Endothelial cell of umbilical vein (primary cell): Measurements from ENCODE around the gene PEX3. TPM values are rescaled to one million over a fixed set of nuclear protein-coding genes. Genes with fewer than 3 reads are reported as not detected.

Experiments used
- BruUV-seq: library from RNA; stranded (reverse); fragments of 400-500 nt; replicated peaks from 2 replicates; lab custom pipeline; 2021; lab: Mats Ljungman, UMichigan
- CTCF ChIA-PET: fragments of 300-600, 350-600 bp; sonication (Branson Sonifier 250); formaldehyde crosslinking; loops from one replicate; lab custom pipeline; 2021; ENCODE audit warnings: antibody characterized with exemption, inconsistent platforms; lab: Charles Lee
- POLR2A ChIA-PET: fragments of 300-600, 350-600 bp; sonication (Branson Sonifier 250); formaldehyde crosslinking; loops from one replicate; lab custom pipeline; 2021; ENCODE audit warnings: antibody characterized with exemption, inconsistent platforms; lab: Charles Lee
- DNase-seq: peaks from one replicate; pipeline ENCODE4 v3.0.0-alpha.2; 2011; ENCODE audit warnings: low read depth, low spot score
- FAIRE-seq: peaks from 2 replicates; lab custom pipeline; 2011; peaks lifted over from hg19 to GRCh38; lab: Jason Lieb, UNC
- H2AFZ ChIP-seq: 2 replicates; pipeline ENCODE4 v1.6.0; 2012; ENCODE audit warnings: low read depth, low read length, control low read depth, inconsistent platforms
- H3K27ac ChIP-seq: 2 replicates; pipeline ENCODE4 v1.5.1; 2011; ENCODE audit warnings: low read depth, mild to moderate bottlenecking, control low read depth, low read length, moderate library complexity; ENCODE audit not compliant: insufficient read depth
- H3K27me3 ChIP-seq, 2 experiments: 2 replicates each; pipeline versions ENCODE4 v1.6.0 to v1.6.1; 2011; ENCODE audit warnings: low read length in 2 of 2, mixed read lengths in 1 of 2; ENCODE audit not compliant: control insufficient read depth in 2 of 2, insufficient read depth in 2 of 2
- H3K36me3 ChIP-seq, 2 experiments: 2 replicates in 1 of 2; 3 replicates in 1 of 2; pipeline ENCODE4 v1.5.1; 2011; ENCODE audit warnings: low read length in 2 of 2, mild to moderate bottlenecking in 1 of 2, moderate library complexity in 1 of 2; ENCODE audit not compliant: control insufficient read depth in 2 of 2, insufficient read depth in 2 of 2; ENCODE audit errors: extremely low read depth in 1 of 2
- H3K4me1 ChIP-seq: 3 replicates; pipeline ENCODE4 v1.5.1; 2011; ENCODE audit warnings: mild to moderate bottlenecking, low read length; ENCODE audit not compliant: control insufficient read depth, insufficient read depth; ENCODE audit errors: extremely low read depth
- H3K4me2 ChIP-seq: 2 replicates; pipeline ENCODE4 v1.6.1; 2011; ENCODE audit warnings: low read length, control low read depth, mixed read lengths; ENCODE audit not compliant: insufficient read depth
- H3K4me3 ChIP-seq, 3 experiments: fragments of 200-600 bp in 1 of 3; sonication (generic), shearing (Covaris generic) in 1 of 3; replicated peaks in 1 of 3; 2 replicates each; pipeline ENCODE4 v1.5.1; 2011 to 2016; ENCODE audit warnings: control low read depth in 3 of 3, low read length in 3 of 3, mild to moderate bottlenecking in 2 of 3, inconsistent platforms in 1 of 3, low read depth in 1 of 3, moderate library complexity in 1 of 3; ENCODE audit not compliant: insufficient read depth in 1 of 3
- H3K79me2 ChIP-seq: 2 replicates; pipeline ENCODE4 v1.6.0; 2012; ENCODE audit warnings: low read length, inconsistent platforms; ENCODE audit not compliant: control insufficient read depth, insufficient read depth
- H3K9ac ChIP-seq: replicated peaks from 2 replicates; pipeline ENCODE3; 2011; ENCODE audit warnings: low read length, control low read depth; ENCODE audit not compliant: insufficient read depth; ENCODE audit errors: extremely low read depth
- H3K9me1 ChIP-seq: replicated peaks from 3 replicates; pipeline ENCODE4 v1.6.0; 2011; ENCODE audit warnings: mild to moderate bottlenecking, low read length; ENCODE audit not compliant: control insufficient read depth, insufficient read depth; ENCODE audit errors: extremely low read depth
- H3K9me3 ChIP-seq: replicated peaks from 2 replicates; pipeline ENCODE4 v1.5.1; 2012; ENCODE audit warnings: low read length, inconsistent platforms; ENCODE audit not compliant: control insufficient read depth, insufficient read depth
- H4K20me1 ChIP-seq: replicated peaks from 2 replicates; pipeline ENCODE3; 2011; ENCODE audit warnings: mild to moderate bottlenecking, low read length; ENCODE audit not compliant: control insufficient read depth, insufficient read depth; ENCODE audit errors: extremely low read depth
- FOS ChIP-seq: IDR thresholded peaks from 2 replicates; pipeline ENCODE4 v1.6.1; 2011; ENCODE audit warnings: mild to moderate bottlenecking, low read length, moderate library complexity, borderline replicate concordance; ENCODE audit not compliant: insufficient read depth
- GATA2 ChIP-seq: IDR thresholded peaks from 2 replicates; pipeline ENCODE4 v1.7.0; 2011; ENCODE audit warnings: low read depth, mild to moderate bottlenecking, moderate library complexity, mixed read lengths, low read length; ENCODE audit not compliant: insufficient read length, insufficient read depth
- POLR2AphosphoS5 ChIP-seq: IDR thresholded peaks from 2 replicates; pipeline ENCODE4 v1.6.1; 2012; ENCODE audit warnings: low read depth, mild to moderate bottlenecking, control low read depth, low read length, moderate library complexity; ENCODE audit not compliant: insufficient read depth
- dilution Hi-C: fragments of 300-500 bp; cut with MboI; formaldehyde crosslinking; loops from one replicate; pipeline ENCODE4 v1.15.0; 2019; ENCODE audit warnings: low sequenced_read_pairs; ENCODE audit not compliant: extremely low pct_ligation_motif_present
- intact Hi-C: fragments of 100-400 bp; cut with micrococcal nuclease; formaldehyde crosslinking; loops from one replicate; pipeline ENCODE4 v1.10.0; 2022
- polyA plus RNA-seq, 4 experiments: library from polyadenylated mRNA; depleted of rRNA in 3 of 4; stranded (reverse) in 3 of 4; unstranded in 1 of 4; fragments of >200 nt; gene quantifications; 2 replicates each; pipeline versions ENCODE4 v1.2.1 to v1.2.3, GENCODE V29; 2011 to 2012; ENCODE audit warnings: missing spikeins in 1 of 4
- total RNA-seq: library from RNA; stranded (reverse); gene quantifications from 2 replicates; pipeline ENCODE4 v1.2.3, GENCODE V29; 2021

Gene PEX3
- total and polyA plus RNA-seq, 2 donors (not counting 3 experiments of a cell fraction or from before 2014, with no cell fraction given): 8.7 to 21.7 TPM

GRCh38 chr6:143498428-143498827 lies 47.8 kb downstream of the PEX3 start:
- DNase-seq (no peak), FAIRE-seq (no peak)
- no TSS peak for BruUV-seq
- ChIA-PET CTCF (no interaction called here), POLR2A (no interaction called here)
- H3K9me3 ChIP-seq: no peaks in the 10 kb centered on the region
- H3K27me3 ChIP-seq: no peaks in the 10 kb centered on the region
- H3K79me2 ChIP-seq: no peaks in the 10 kb centered on the region
- intact Hi-C loops (no loop called here), dilution Hi-C loops (no loop called here)
- H3K4me3 ChIP-seq: no peak overlapping the region
- TF ChIP-seq POLR2AphosphoS5 (no peak), GATA2 (peak; percentile 30)
- H4K20me1 ChIP-seq: no peaks in the 10 kb centered on the region
- H3K36me3 ChIP-seq: peaks cover 3 to 9% of the 10 kb centered on the region in 2 experiments
- no peak overlapping the region for H3K27ac ChIP-seq
- no peak overlapping the region for H3K4me2 ChIP-seq
- H3K9ac ChIP-seq: no peak overlapping the region
- H2AFZ ChIP-seq: no peak overlapping the region
- no peaks in the 10 kb centered on the region for H3K4me1 ChIP-seq
- H3K9me1 ChIP-seq: no peaks in the 10 kb centered on the region

- H3K4me2 ChIP-seq: no peak overlapping the region
- dilution Hi-C loops (no loop called here), intact Hi-C loops (no loop called here)
- ChIA-PET CTCF (interaction anchor here (0.8 to 1.8 kb wide), 3 partner anchors 44 to 511 kb away, joined by 3 to 7 read pairs (median 3); no protein-coding TSS in a partner anchor), POLR2A (no interaction called here)
- DNase-seq: no peak
- H3K27ac ChIP-seq: no peak overlapping the region
- no peak overlapping the region for H3K9ac ChIP-seq
- H3K79me2 ChIP-seq: no peaks in the 10 kb centered on the region
- TF ChIP-seq GATA2 (no peak), POLR2AphosphoS5 (no peak), FOS (no peak)
- no peaks in the 10 kb centered on the region for H3K27me3 ChIP-seq
- no peaks in the 10 kb centered on the region for H3K4me1 ChIP-seq
- H3K9me3 ChIP-seq: no peaks in the 10 kb centered on the region
- H3K36me3 ChIP-seq: peaks cover 0 to 6% of the 10 kb centered on the region in 2 experiments
- no peak for FAIRE-seq
- no peaks in the 10 kb centered on the region for H4K20me1 ChIP-seq
- H3K9me1 ChIP-seq: no peaks in the 10 kb centered on the region
- H3K4me3 ChIP-seq: no peak overlapping the region
- no TSS peak for BruUV-seq
- H2AFZ ChIP-seq: no peak overlapping the region
Measured at GRCh38 chr6:143501851-143502250, 51.2 kb downstream of the PEX3 start.
